ENCODE data around the gene GOLGA8T.
"Not testable (repeated sequence)": the region's sequence is repeated elsewhere in the genome, so short reads cannot be mapped to it uniquely, and the experiment has no call there.

GRCh38 chr15:30175291-30175690, 40.4 kb downstream of the GOLGA8T start:
- TF ChIP-seq, protein P1, sequence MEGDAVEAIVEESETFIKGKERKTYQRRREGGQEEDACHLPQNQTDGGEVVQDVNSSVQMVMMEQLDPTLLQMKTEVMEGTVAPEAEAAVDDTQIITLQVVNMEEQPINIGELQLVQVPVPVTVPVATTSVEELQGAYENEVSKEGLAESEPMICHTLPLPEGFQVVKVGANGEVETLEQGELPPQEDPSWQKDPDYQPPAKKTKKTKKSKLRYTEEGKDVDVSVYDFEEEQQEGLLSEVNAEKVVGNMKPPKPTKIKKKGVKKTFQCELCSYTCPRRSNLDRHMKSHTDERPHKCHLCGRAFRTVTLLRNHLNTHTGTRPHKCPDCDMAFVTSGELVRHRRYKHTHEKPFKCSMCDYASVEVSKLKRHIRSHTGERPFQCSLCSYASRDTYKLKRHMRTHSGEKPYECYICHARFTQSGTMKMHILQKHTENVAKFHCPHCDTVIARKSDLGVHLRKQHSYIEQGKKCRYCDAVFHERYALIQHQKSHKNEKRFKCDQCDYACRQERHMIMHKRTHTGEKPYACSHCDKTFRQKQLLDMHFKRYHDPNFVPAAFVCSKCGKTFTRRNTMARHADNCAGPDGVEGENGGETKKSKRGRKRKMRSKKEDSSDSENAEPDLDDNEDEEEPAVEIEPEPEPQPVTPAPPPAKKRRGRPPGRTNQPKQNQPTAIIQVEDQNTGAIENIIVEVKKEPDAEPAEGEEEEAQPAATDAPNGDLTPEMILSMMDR (IDR thresholded peaks at IDR 0.05; ENCODE audit: insufficient read depth, low read depth, low read length) = not testable (repeated sequence)
- TF ChIP-seq EZH2 (IDR thresholded peaks at IDR 0.05; ENCODE audit: insufficient read depth, low read length) = not testable (repeated sequence)

Data from astrocyte (in vitro differentiated cells and primary cell).